SH-SY5Y (cell line): ENCODE data around the gene ILDR2.

Source experiments
- GATA2 ChIP-seq: IDR thresholded peaks from 2 replicates; pipeline ENCODE4 v1.6.1; 2011; ENCODE audit warnings: mild to moderate bottlenecking, low read depth, low read length
- GATA3 ChIP-seq: IDR thresholded peaks from 2 replicates; pipeline ENCODE4 v1.6.1; 2011; ENCODE audit warnings: low read depth, mild to moderate bottlenecking, low read length, moderate library complexity

Gene ILDR2

DNA sequence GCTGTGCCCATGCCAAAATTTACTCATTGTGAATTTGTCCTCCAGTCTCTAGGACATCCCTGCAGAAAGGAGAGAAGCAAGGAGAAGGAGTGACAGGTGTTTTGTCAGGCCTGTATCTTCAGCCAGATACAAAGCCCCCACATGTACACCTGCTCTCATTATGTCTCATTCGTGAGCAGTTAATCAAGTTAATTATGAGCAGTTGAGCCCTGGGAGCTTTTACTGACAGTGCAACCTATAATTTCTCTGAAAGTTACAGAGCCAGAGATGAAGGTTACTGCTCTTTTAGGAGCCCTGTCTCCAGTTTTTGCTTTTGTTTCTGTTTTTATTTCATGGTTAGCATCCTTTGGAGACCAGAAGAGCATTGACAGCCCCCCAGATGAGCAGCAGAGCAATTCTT, 5.0 kb upstream of the ILDR2 start:
- no peak for TF ChIP-seq GATA2
- no peak for TF ChIP-seq GATA3

DNA sequence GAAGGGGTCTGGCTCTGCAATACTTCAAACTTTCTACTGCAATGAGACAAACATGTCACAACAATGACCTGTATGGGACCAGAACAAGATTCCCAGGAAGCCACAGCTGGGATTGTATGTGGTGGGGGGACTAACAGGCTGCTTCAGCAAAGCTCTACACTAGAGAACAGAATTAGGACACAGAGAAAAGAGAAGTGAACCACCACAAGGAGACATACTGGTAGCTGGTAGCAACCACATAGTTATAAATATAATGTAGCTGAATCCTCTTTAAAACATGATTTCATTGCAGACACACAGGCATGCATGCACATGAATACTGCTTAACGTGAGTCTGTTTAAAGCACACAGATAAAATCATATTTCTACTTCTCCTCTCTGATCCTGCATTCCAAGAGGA, 3.5 kb upstream of the ILDR2 start:
- TF ChIP-seq GATA2 (no peak), GATA3 (no peak)

DNA sequence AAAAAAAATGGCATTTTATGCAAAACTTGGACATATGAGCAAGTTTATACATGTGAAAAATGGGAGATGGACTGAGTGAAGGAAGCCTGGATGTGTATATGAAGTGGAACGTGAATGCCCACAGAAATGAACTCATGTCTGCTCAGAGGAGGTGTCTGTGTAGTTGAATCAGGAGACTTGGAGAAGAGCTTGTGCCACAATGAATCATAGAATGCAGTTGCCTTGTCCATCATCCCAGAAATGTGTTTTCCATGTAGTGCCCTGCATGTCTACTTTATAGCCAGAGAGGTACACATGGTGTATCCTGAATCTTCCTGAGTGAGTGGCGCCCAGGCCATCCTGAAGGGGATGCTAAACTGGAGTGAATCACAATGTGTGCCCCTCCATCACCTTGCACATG, 2.6 kb upstream of the ILDR2 start:
- no peak for TF ChIP-seq GATA2
- no peak for TF ChIP-seq GATA3

DNA sequence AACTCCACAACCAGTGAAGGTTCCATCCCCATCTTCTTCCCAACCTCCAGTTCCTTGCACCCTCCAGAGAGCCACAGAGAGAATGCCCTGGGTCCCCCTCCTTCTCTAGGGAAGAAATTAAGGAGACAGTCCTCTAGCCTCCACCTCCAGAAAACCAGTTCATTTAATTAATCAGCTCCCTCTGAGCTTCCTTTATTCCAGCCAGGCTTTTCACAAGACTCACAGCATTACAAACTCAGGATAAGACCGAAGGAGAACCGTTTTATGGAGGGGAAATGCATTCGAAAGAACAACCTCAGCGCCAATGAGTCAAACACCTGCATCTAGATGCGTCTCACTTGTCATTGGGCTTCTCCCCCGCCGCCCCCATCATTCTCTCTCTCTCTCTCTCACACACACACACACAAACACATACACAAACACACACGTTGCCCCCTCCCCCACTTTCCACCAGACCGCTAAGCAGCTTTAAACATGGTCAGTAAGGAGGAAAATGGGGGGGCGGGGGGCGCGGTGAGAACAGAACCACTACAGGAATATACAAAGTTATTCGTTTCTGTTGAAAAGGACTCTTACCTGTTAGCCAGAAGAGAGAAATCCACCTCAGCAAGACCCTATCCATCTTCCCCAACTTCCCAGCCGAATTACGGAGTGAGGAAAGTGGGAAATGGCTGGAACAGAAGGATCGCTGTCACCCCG, 544 bp downstream of the ILDR2 start:
- no peak for TF ChIP-seq GATA2

DNA sequence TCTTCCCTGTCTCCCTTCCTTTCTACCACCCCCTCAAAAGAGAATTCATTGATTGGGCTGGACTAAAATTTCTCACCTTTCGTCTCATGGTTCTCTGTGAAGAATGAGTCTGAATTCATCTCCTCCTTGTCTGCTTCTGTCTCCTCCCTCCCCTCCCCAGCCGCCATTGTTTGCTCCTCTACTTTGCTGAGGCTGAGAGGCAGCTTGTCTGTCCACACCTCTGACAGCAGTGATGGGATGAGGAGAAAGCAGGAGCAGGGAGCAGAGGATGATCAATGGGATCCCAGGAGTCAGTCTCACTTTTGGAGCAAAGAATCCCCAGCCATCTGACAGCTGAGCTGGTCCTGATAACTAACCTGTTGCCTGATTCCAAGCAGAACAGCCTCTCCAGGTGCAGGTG, 2.5 kb downstream of the ILDR2 start:
- TF ChIP-seq GATA2 (no peak), GATA3 (no peak)

DNA sequence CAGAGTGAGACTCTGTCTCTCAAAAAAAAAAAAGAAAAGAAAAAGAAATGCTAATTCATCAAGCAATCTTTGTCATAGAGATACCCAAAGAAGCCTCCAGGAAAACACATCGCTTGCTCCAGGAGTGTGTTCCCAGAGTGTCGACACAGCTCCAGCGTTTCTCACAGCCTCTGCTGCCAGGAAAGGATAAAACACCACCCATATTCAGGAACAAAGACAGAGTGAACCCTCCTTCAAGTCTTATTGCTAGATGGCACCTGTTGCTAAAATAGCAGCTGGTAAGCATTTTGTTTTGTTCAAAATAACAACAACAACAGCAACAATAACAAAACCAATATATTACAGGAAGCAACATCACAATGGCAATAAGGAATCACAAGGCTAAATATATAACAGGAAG, 3.1 kb downstream of the ILDR2 start:
- no peak for TF ChIP-seq GATA2
- TF ChIP-seq GATA3 = no peak

DNA sequence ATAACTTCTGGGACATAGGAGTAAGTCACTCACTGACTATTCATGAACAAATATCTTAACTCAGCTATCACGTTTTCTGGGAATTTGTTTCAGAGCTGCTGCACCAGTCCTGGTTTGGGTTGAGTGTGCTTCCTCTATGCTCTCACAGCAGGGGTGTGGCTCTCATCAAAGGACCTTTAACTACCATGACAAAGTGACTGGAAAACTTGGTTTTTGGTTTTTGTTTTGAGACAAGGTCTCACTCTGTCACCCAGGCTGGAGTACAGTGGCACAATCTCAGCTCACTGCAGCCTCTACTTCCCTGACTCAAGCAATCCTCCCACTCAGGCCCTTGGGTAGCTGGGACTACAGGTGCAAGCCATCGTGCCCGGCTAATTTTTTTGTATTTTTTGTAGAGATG, 4.1 kb downstream of the ILDR2 start:
- no peak for TF ChIP-seq GATA3
- TF ChIP-seq GATA2 = no peak

DNA sequence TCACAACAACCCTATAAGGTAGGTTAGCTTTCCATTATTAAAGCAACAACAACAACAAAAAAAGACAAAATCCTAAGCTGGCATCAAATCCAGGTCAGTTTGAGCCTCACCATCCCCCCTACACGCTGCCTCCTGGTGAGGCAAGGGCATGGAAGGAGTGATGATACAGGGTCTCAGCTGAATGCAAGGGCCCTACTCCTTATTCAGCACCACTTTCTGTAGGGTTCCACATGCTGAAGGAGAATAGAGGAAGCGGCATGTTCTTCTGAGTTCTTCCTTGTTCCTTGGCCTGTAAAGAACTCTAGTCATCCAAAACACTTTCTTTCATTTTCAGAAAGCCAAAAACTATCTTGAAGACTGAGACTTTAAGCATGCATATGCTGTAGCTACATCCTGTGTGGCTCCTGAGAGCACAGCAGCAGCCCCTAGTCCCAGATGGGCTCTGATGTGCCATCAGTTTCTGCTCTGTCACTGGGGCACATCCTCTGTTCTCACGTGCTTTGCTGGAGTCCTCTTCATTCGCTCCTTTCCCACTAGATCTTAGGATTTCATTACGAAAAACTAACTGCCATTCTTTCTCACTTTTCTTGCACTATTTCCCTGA, 6.2 kb downstream of the ILDR2 start:
- TF ChIP-seq GATA2 (no peak), GATA3 (no peak)

DNA sequence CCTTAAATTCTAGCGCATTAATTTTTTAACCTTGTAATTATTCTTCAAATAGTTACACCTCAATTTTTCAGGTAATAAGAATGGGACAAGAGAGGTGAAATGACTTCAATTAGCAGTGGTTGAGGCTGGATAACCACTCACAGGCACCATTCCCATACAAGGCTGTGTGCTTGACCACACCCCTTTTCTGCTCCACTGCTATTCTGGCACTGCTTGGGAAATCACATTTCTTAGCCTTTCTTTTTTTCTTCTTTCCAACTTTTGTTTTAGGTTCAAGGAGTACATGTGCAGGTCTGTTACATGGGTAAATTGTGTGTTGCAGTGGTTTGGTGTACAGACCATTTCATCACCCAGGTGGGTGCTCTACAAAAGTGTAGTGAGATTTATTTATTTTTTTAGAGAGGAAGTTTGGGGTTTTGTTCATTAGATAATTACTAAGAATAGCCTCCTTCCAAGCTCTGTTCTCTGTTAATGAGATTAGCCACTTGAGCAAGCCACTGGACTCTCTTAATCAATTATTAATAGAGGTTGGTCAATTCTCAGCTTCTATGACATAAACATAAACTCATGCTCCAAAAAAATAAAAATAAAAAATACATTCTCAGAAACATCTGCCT, 14.4 kb downstream of the ILDR2 start:
- TF ChIP-seq GATA2 (no peak), GATA3 (no peak)

DNA sequence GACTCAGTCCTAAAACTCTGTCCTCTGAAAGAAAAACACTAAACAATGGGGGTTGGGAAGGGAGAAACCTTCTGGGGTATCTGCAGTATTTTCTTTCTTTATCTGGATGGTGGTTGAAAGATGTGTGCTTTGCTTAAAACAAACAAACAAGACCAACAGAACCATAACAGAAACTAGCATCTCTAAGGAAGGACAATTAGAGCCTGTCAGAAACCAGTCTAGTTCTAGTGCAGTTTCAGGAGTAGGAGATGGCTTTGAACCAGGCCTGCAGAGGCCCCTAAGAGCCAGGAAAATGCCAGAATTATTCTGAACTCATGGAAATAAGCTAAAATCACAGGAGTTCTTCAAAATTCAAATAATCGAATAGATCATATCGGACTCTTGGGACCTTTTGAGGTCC, 18.5 kb downstream of the ILDR2 start:
- TF ChIP-seq GATA3 (no peak), GATA2 (no peak)

DNA sequence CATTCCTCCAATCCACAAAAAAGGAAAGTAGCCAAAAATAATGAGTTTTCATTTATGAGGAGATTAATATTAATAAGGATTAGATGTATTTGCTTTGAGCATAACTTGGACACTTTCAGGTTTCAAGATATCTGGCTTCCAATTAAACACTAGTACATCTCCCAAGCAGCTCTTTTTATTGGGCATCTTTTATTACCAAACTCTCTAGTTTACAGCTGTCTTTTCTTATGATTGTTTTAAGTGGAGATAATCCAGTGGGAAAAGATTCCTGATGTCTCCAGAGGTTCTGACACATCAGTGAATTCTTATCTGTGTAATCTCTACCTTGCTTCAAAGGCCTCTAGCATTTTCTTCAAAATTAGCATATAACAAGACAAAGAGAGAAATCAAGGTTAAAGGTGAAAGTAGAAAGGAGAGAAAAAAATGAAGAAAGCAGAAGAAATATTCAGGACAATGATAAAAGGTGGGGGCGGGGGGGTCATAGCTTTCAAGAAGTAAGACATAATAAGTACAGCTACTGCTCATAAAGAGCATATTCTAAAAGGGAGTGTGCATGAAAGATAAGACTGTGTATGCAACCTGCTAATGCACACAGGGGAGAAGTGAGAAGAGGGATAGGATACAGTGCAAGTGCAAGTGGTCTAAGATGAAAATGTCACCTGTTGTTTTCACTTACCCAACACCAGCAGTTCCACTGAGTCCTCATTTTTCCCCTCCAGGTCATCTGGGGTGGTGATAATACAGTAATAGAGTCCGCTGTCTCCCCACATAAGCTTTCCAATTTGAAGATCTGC, 19.1 kb downstream of the ILDR2 start:
- TF ChIP-seq GATA2 (no peak), GATA3 (no peak)

DNA sequence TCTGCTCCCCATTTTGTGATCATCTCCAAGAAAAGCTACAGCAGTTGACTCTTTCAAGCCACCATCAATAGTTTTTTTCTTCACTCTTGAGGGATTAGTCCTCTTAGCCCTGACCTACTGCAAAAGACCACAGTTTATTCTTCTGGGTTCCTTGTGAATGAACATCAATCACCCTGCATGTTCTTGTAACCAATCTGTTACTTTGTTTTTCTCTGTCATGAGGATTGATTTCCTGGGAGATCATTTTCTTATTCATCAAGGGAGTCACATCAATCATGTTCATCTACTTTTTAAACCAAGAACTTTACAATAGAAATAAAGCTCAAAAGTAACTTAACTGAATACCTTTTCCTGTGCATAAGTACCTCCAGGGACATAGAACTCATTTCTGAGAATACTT, 21.8 kb downstream of the ILDR2 start:
- no peak for TF ChIP-seq GATA2
- TF ChIP-seq GATA3 = no peak

DNA sequence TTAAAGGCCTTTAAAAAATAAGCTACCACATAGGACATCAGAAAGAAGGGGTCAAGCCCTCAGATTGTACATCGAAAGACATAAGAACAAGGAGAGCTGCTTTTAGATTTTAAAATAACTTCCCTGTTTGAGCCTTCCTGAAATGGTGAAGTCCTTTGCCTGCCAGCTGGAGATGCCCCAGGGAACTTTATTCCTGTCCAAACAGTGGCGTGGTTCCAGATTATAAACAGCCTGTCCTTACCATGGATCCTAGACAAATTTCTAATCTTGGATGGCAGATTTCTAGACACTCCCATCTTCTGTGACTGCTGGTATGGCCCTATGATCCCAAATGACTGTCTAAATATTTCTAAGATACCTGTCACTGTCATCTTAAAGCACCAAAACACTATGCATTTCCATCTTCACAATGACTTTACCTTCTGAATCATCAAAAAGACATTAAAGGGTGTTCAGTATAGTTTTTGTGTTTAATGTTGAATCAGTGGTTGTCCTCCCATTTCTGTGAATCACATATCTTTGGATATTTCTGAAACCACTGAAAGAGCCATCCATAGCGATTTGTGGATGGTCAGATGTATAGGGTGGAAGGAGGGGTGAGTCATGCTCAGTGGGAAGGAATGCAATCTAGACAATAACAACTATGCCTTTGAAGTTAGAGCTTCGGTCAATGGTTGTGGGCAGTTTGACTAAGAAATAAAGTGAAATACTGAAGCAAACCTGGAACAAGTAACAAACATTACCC, 23.2 kb downstream of the ILDR2 start:
- TF ChIP-seq GATA3 (no peak), GATA2 (no peak)

DNA sequence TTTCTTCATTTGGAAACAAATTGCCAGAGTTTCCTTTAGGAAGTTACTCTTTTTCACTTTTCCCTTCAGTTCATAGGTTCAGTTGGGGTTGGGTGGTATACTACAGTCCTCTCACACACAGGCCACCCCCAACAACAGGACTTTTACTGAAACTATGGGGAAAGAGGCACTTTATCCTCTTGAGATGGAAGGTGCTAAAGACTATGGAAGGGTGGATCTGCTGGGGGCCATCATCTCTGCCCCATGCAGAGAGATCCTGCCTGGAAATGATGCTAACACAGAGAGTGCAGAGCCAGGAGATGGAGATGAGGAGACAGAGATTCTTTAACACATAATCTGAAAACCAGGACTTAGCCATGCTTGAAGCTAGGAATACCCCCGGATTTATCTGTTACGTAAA, 24.3 kb downstream of the ILDR2 start:
- TF ChIP-seq GATA3 (no peak), GATA2 (no peak)

DNA sequence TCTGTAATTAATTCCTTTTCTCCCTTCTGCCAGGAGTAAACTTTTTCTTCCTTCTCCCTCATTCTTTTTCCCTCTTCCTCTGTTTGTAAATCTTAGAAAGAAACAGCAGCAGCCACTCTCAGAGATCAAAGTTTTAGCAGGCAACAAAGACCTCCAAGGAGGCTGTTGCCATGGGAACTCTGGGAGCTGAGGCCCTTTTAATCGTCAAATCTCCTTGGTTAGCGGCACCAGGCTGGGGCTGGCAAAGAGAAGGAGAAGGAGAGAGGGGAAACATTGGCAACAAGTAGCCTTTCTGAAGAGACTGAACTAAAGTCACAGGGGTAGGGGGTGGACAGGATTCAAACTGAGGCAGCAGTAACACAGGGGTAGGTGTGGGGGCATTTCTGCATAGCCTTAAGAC, 25.2 kb downstream of the ILDR2 start:
- no peak for TF ChIP-seq GATA3
- TF ChIP-seq GATA2 = no peak
